ENCODE results near the gene BMPR2.

DNA sequence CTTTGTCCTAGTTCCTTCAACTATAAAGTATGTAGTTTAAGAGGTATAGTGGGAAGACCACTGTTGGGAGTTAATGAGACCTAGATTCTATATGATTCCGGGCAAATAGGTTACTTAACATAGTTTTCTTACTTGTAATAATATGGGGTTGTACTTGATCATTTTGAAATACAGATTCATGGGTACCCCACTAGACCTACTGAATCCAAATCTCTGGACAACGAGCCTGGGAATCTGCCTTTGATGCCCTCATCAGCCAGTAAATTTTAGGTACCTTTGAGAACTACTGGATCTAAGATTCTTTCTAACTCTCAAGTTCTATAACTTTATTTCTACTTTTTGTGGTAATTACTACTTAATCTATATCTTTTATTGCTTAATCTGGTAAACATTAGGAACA is 6.6 kb downstream of the BMPR2 start:
- no peak for TF ChIP-seq CHD2 (IDR thresholded peaks at IDR 0.05; ENCODE audit: low read length)
- TF ChIP-seq, protein P1, sequence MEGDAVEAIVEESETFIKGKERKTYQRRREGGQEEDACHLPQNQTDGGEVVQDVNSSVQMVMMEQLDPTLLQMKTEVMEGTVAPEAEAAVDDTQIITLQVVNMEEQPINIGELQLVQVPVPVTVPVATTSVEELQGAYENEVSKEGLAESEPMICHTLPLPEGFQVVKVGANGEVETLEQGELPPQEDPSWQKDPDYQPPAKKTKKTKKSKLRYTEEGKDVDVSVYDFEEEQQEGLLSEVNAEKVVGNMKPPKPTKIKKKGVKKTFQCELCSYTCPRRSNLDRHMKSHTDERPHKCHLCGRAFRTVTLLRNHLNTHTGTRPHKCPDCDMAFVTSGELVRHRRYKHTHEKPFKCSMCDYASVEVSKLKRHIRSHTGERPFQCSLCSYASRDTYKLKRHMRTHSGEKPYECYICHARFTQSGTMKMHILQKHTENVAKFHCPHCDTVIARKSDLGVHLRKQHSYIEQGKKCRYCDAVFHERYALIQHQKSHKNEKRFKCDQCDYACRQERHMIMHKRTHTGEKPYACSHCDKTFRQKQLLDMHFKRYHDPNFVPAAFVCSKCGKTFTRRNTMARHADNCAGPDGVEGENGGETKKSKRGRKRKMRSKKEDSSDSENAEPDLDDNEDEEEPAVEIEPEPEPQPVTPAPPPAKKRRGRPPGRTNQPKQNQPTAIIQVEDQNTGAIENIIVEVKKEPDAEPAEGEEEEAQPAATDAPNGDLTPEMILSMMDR (IDR thresholded peaks at IDR 0.05; ENCODE audit: control extremely low read depth in 1 of 3, insufficient read depth in 1 of 3, low read depth in 1 of 3, low read length in 3 of 3) = no peak
- TF ChIP-seq SP2 (IDR thresholded peaks at IDR 0.05; ENCODE audit: low read length) = no peak
- TF ChIP-seq POLR2A (IDR thresholded peaks at IDR 0.05; ENCODE audit: control extremely low read depth in 1 of 2, low read depth in 2 of 2, low read length in 2 of 2) = no peak
- no peak for TF ChIP-seq CBX8 (IDR thresholded peaks at IDR 0.05; ENCODE audit: borderline replicate concordance, low read depth, low read length)
- TF ChIP-seq JUN (IDR thresholded peaks at IDR 0.05; ENCODE audit: low read depth, low read length) = no peak
- TF ChIP-seq, protein P2, sequence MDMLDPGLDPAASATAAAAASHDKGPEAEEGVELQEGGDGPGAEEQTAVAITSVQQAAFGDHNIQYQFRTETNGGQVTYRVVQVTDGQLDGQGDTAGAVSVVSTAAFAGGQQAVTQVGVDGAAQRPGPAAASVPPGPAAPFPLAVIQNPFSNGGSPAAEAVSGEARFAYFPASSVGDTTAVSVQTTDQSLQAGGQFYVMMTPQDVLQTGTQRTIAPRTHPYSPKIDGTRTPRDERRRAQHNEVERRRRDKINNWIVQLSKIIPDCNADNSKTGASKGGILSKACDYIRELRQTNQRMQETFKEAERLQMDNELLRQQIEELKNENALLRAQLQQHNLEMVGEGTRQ (IDR thresholded peaks at IDR 0.05; ENCODE audit: low read length) = no peak
- no peak for TF ChIP-seq POLR2AphosphoS5 (IDR thresholded peaks at IDR 0.05; ENCODE audit: low read depth, low read length)
- TF ChIP-seq EZH2 (IDR thresholded peaks at IDR 0.05; ENCODE audit: low read depth, low read length, severe bottlenecking) = no peak
- TF ChIP-seq JUND (IDR thresholded peaks at IDR 0.05; ENCODE audit: low read length) = no peak
